ENCODE data around the gene GYG2.
"Not testable (repeated sequence)": the region's sequence is repeated elsewhere in the genome, so short reads cannot be mapped to it uniquely, and the experiment has no call there.

Gene GYG2

DNA sequence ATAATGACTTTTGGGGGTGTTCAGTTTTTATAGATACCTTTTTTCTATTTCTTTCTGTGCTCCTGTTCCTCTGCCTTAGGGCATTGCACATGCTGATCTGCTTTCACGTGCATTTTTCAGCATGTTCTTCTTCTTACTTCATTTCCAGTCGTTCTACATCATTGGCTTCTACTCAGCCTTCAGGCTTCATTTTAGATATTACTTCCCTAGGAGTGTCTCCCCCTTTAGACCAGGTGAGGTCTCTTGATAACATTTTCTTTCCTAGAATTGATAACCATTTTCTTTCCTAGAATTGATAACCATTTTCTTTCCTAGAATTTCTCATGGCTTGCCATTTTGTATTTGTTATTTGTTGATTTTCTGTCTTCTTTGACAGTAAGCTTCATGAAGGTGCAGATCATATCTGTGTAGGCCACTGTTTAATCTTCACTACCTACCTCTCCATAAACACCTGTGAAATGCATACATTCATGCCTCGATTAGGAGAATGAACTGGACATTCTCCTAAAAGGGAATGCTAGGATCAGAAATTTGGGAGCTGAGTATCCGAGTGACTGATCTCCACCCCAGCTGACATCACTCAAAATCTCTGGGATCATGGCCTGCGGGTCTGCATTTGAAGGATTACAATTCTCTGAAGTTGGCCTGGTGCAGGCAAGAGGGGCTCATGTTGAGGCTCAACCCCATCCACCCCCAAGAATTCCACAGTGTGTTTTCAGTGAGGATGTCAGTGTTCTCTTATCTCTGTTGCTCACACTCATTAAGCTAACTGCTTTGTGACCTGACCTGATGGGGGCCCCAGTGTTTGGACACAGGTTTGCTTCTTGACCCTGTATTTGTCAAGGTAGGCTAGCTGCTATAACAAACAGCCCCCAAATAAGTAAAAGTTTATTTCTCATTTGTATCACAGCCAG is 45.7 kb downstream of the GYG2 start:
- DNase-seq = no peak

DNA sequence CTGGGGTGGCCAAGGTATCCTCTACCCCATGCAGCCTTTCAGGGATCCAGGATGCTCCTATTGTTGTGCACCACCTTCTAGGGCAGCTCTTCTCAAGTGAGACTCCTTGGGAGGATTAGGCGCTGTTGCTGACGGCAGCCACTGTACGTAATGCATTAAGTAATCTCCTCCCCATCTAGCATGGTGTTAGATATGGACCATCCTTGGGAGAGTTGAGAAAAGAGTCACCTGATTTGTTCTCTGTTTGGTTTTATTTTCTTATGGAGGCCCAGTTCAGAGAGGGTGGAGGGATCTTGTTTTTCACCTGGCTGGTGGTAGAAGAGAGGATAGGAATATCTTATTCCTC is 46.4 kb downstream of the GYG2 start:
- DNase-seq = no peak

DNA sequence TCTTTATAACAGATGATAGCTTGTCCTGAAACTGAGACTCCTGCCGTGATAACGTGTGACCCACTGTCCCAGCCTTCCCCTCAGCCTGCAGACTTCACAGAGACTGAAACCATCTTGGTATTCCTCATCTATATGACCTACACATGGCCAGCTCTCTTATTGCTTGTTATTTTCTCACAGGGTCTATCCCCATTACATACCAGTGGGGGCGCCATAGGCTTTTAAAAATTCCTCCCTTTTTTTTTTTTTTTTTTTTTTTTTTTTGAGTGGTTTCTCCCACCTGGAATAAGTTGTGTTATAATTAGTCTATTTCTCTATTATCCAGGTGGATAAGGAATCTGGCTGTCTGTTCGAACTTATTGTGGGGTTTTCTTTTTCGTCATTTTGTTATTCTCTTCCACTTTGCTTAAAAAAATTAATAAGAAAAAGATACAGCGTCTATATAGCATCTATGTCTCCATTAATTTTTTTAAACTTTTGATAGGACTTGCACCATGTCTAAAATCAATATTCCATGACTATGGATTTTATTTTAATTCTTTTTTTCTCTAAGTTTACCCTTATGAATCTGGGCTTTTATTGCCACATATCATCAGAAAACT is 47.2 kb downstream of the GYG2 start:
- DNase-seq = no peak

GRCh38 chrX:2878563-2878962 is 49.8 kb downstream of the GYG2 start:
- no peak for DNase-seq

DNA sequence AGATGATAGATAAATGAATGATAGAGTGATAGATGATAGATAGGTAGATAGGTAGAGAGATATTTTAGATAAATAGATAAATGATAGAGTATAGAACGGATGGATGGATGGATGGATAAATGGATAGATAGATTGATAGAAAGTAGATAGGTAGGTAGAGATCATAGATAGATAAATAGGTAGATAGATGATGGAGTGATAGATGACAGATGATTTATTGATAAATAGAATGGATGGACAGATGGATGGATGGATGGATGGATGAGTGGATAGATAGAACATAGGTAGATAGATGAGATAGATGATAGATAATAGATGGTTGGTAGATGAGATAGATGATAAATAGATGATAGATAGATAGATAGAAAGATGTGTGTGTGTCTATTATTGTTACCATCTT is 50.9 kb downstream of the GYG2 start:
- no peak for DNase-seq

DNA sequence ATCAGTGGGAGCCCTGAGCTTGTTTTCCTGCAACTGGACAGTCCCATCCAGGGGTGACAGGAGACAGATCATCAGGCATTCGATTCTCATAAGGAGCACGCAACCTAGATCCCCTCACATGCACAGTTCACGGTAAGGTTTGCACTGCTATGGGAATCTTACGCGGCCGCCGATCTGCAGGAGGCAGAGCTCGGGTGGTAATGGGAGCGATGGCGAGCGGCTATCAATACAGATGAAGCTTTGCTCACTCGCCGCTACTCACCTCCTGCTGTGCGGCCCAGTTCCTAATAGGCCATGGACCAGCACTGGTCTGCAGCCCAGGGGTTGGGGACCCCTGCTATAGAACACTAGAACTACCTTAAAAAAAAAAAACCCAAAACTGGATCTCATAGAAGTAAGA is 55.0 kb downstream of the GYG2 start:
- DNase-seq = no peak

GRCh38 chrX:2888309-2888708 is 59.6 kb downstream of the GYG2 start:
- no peak for DNase-seq

DNA sequence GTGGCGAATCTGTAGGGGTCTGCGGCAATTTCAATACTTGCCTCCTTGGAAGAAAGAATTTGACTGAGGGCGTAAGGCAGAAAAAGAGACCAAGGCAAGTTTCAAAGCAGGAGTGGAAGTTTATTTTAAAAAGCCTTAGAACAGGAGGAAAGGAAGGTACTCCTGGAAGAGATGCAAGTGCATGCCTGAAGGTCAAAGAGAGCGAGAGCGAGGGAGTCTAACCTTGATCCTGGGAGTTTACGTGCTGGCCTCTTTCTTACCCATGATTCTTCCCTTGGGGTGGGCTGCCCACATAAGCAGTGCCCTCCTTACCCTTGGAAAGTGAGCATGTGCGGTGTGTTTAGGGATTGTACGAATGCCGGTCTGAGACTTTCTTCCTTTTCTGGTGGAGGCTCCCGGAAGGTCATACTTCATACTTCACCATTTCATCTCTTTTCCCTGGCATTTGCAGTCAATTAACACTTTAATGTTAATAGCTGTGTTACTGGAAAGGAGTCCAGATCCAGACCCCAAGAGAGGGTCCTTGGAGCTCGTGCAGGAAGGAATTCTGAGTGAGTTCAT is 60.4 kb downstream of the GYG2 start:
- DNase-seq = no peak

DNA sequence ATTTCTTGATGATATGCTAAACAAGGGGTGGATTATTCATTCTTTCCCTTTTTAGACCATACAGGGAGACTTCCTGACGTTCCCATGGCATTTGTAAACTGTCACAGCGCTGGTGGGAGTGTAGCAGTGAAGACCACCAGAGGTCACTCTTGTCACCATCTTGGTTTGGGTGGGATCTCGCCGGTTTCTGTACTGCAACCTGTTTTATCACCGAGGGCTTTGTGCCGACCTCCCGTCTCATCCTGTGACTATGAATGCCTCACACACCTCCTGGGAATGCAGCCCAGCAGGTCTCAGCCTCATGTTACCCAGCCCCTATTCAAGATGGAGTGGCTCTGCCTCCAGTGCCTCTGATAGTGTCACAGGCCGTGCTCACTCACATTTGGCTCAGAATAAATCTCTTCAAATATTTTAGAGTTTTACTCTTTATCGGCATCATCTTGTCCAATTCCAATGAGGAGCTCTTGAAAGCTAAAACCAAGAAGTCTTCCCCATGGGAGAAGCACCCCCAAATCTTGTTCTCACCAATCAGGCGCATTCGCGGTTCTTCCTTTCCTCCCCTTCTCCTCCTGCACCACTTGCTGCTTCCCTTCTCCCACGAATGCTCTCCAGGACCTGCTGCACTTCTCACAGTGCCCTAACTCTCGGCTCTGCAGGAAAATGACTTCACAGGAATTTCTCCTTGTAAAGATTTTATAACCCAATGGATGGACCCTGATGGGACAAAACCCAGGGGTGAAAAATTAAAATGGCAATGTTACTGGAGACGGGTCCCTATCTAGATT is 61.2 kb downstream of the GYG2 start:
- DNase-seq = peak in 1 of 2 experiments; percentile 21

DNA sequence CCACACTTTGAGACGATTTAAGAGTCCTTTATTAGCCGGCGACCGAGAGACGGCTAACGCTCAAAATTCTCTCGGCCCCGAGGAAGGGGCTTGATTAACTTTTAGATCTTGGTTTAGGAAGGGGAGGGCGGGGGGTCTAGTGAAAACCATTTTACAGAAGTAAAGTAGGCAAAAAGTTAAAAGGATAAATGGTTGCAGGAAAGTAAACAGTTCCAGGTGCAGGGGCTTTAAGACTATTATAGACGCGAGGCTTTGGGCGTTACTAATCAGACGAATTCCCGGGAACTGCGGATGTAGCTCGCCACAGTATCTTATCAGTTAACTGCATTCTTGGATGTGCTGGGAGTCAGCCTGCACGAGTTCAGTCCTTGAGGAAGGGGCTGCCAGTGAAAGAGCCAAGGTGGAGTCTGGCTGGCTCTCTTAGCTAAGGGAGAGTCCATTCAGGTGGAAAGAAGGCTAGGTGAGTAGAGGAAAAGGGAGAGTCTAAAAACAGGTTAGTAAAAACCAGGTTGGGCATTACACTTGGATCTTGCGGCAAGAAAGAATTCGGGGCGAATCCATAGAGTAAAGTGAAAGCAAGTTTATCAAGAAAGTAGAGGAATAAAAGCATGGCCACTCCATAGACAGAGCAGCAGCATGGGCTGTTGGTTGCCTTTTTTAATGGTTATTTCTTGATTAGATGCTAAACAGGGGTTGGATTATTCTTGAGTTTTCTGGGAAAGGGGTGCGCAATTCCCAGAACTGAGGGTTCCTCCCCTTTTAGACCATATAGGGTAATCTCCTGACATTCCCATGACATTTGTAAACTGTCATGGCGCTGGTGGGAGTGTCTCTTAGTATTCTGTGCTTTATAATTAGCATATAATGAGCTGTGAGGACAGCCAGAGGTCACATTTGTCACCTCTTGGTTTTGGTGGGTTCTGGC is 62.1 kb downstream of the GYG2 start:
- DNase-seq = not testable (repeated sequence)

- DNase-seq = no peak
Observed at GRCh38 chrX:2892816-2893215, 64.1 kb downstream of the GYG2 start.

DNA sequence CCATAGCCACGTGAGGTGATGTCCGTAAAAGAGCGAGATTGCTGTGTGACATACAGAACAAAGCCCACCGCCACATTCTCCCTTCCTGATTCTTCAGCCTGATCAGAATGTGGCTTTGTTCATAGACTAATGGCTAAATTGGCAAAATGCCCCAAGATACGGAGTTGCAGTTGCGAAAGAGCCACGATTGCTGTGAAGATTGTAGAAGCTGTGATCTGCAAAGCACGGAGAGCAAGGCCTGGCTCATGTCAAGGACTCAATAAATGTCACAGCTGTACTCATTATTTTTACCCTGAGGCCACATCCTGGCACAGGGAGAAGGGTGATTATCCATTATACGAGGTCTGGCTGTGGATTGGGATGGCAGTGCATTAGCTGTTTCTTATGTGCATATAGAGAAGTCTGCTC is 66.2 kb downstream of the GYG2 start:
- DNase-seq = no peak

GRCh38 chrX:2897311-2897689 is 68.6 kb downstream of the GYG2 start:
- no peak for DNase-seq

- peak in 1 of 2 experiments; percentile 23 for DNase-seq
Observed at GRCh38 chrX:2897690-2898623, 69.2 kb downstream of the GYG2 start.

DNA sequence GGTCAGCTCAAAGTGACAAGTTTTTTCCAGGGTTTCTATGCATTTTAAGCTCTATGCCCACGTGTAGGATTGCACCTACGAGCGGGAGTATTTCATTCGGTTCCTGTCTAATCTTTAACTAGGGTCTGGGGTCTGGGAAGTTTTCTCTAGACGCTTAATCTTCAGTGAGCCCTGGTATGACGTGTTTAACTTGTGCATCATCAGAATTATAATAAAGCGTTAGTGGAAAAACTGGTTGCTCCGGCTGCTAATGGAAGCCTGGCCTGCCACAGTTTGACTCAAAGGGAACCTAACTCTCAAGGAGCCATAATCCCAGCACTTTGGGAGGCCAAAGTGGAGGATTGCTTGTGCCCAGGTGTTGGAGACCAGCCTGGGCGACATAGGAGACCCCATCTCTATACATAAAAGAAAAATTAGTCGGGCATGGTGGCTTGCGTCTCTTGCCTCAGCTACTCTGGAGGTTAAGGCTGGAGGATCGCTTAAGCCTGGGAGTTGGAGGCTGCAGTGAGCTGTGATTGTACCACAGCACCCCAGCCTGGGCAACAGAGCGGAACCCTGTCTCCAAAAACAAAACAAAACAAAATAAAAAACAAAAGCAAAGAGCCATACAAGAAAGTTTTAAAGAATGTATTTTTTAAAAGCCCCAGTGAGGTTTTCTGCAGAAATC is 70.2 kb downstream of the GYG2 start:
- no peak for DNase-seq

- no peak for DNase-seq
Observed at GRCh38 chrX:2901367-2902036, 72.8 kb downstream of the GYG2 start.

- no peak for DNase-seq
Observed at GRCh38 chrX:2902841-2903240, 74.1 kb downstream of the GYG2 start.

DNA sequence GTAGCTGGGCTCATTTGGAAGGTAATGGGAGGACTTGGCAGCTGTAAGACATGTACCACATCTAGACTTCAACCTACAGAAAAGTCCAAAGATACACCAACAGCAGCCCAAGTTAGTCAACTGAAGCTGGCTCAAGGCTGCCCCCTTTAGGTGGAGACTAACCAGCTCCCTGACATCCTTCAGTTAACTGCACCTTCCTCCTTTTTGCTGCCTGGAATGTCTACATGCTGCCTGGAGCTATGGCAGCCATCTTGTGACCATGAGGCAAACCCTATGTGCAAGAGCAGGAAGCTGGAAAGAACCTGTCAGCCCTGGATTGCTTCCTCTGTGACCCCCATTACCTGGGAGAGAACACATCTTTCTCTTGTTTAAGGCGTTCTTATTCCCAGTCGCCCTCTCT is 74.6 kb downstream of the GYG2 start:
- DNase-seq = no peak

- no peak for DNase-seq
Observed at GRCh38 chrX:2907295-2907694, 78.6 kb downstream of the GYG2 start.

- DNase-seq = no peak
Observed at GRCh38 chrX:2908125-2908685, 79.5 kb downstream of the GYG2 start.
